HCT116 (cell line): Measurements from ENCODE around the gene PRPH2.

ENCODE experiments used
- CBX3 ChIP-seq: IDR thresholded peaks from 2 replicates; pipeline ENCODE4 v1.6.1; 2012; ENCODE audit warnings: low read depth
- EGR1 ChIP-seq: IDR thresholded peaks from 2 replicates; pipeline ENCODE4 v1.6.1; 2012; ENCODE audit warnings: low read depth
- EZH2 ChIP-seq: fragments of 200-600 bp; sonication (generic); IDR thresholded peaks from 2 replicates; pipeline ENCODE4 v1.6.1; 2017; ENCODE audit warnings: antibody characterized with exemption, mixed run types
- EZH2phosphoT487 ChIP-seq: fragments of 200-600 bp; IDR thresholded peaks from 2 replicates; pipeline ENCODE4 v1.6.1; 2018; ENCODE audit warnings: antibody characterized with exemption, borderline replicate concordance
- POLR2A ChIP-seq: IDR thresholded peaks from 2 replicates; pipeline ENCODE4 v1.7.0; 2011; ENCODE audit warnings: borderline replicate concordance; ENCODE audit not compliant: insufficient read depth, insufficient read length; ENCODE audit errors: extremely low read depth
- POLR2AphosphoS5 ChIP-seq: IDR thresholded peaks from 2 replicates; pipeline ENCODE4 v1.6.1; 2011; ENCODE audit warnings: mild to moderate bottlenecking, low read depth, low read length, moderate library complexity
- SIN3A ChIP-seq: IDR thresholded peaks from 2 replicates; pipeline ENCODE4 v1.6.1; 2012; ENCODE audit warnings: low read depth
- SP1 ChIP-seq: IDR thresholded peaks from 2 replicates; pipeline ENCODE4 v1.6.1; 2012; ENCODE audit warnings: low read depth
- SRF ChIP-seq: IDR thresholded peaks from 2 replicates; pipeline ENCODE4 v1.6.1; 2012; ENCODE audit warnings: low read depth
- YY1 ChIP-seq: IDR thresholded peaks from 2 replicates; pipeline ENCODE4 v1.6.1; 2011; ENCODE audit warnings: low read length, low read depth, moderate library complexity, mild to moderate bottlenecking; ENCODE audit not compliant: insufficient replicate concordance; ENCODE audit errors: extremely low read depth
- TF ChIP-seq, protein P1 (sequence below), 3 experiments: fragments of 200-600 bp in 1 of 3; sonication (generic) in 1 of 3; IDR thresholded peaks in 2 of 3; conservative IDR thresholded peaks in 1 of 3; 2 replicates each; pipeline ENCODE4 v1.5.1; 2012 to 2017; ENCODE audit warnings: low read depth in 2 of 3, low read length in 2 of 3, antibody characterized with exemption in 1 of 3, borderline replicate concordance in 1 of 3, control low read depth in 1 of 3, mild to moderate bottlenecking in 1 of 3, mixed read lengths in 1 of 3, mixed run types in 1 of 3, moderate library complexity in 1 of 3; ENCODE audit not compliant: insufficient read depth in 1 of 3
- TF ChIP-seq, protein P2 (sequence below): IDR thresholded peaks from 2 replicates; pipeline ENCODE4 v1.6.1; 2012

DNA sequence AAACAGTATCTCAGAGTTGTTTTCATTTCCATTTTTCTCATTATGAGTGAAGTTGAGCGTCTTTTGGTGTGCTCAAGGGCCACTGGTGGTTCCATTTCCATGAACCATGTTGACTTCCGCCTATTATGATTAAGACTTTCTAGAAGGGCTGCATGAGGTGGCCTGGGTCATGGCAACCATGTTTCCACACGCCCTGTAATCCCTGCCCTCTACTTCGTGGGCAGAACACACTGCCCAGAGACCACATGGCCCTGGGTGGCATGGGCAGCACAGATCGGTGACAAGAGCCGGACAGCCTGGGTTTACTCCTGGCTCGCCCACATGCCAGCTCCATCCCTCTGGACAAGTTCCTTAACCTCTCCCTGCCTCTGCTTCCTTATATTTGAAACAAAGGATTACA lies 14.8 kb downstream of the PRPH2 start:
- TF ChIP-seq YY1 (no peak), EGR1 (no peak), POLR2AphosphoS5 (no peak), SRF (no peak), EZH2phosphoT487 (no peak), SIN3A (no peak), EZH2 (no peak), SP1 (no peak), CBX3 (no peak), POLR2A (no peak)
- TF ChIP-seq, protein P1, sequence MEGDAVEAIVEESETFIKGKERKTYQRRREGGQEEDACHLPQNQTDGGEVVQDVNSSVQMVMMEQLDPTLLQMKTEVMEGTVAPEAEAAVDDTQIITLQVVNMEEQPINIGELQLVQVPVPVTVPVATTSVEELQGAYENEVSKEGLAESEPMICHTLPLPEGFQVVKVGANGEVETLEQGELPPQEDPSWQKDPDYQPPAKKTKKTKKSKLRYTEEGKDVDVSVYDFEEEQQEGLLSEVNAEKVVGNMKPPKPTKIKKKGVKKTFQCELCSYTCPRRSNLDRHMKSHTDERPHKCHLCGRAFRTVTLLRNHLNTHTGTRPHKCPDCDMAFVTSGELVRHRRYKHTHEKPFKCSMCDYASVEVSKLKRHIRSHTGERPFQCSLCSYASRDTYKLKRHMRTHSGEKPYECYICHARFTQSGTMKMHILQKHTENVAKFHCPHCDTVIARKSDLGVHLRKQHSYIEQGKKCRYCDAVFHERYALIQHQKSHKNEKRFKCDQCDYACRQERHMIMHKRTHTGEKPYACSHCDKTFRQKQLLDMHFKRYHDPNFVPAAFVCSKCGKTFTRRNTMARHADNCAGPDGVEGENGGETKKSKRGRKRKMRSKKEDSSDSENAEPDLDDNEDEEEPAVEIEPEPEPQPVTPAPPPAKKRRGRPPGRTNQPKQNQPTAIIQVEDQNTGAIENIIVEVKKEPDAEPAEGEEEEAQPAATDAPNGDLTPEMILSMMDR (IDR thresholded peaks at IDR 0.05 in 2 of 3, conservative IDR thresholded peaks at IDR 0.05 in 1 of 3; ENCODE audit: borderline replicate concordance in 1 of 3, insufficient read depth in 1 of 3, low read depth in 2 of 3, low read length in 2 of 3): no peak
- TF ChIP-seq, protein P2, sequence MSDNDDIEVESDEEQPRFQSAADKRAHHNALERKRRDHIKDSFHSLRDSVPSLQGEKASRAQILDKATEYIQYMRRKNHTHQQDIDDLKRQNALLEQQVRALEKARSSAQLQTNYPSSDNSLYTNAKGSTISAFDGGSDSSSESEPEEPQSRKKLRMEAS: no peak
